Globus pallidus (tissue), 1 donor: ENCODE data around the gene SCD5.

Experiments used
- DNase-seq: peaks from one replicate; pipeline ENCODE4 v3.0.0-alpha.2; 2015; ENCODE audit warnings: low spot score

The SCD5 gene

DNA sequence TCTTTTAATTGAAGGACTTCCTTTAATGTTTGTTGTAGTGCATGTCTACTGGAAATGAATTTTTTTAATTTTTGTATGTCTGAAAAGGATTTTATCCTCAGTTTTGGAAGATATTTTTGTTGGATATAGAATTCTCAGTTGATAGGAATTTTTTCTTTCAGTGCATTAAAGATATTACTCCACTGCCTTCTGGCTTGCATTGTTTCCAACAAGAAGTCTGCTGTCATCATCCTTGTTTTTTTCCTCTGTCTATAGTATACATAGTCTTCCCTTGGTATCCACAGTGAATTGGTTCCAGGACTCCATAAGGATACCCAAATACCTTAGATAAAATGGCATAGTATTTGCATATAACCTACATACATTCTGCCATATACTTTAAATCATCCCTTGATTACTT, 33.5 kb downstream of the SCD5 start:
- DNase-seq: no peak

DNA sequence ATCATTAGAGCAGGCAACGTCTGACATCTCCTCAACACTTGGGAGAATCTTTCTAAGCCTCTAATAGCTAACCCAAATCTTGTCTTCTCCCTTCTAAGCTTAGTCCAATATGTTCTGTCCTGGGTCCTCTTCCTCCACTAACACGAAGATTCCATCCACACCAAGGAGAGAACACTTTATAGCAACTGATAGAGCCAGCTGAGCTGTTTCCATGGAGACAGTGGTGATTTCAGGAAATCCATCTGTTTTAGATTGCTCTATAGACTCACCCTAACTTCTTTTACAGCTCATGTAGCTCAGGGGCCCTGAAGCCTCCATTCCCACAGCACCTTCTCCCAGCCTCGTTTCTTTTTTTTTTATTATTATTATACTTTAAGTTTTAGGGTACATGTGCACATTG, 37.4 kb downstream of the SCD5 start:
- no peak for DNase-seq

DNA sequence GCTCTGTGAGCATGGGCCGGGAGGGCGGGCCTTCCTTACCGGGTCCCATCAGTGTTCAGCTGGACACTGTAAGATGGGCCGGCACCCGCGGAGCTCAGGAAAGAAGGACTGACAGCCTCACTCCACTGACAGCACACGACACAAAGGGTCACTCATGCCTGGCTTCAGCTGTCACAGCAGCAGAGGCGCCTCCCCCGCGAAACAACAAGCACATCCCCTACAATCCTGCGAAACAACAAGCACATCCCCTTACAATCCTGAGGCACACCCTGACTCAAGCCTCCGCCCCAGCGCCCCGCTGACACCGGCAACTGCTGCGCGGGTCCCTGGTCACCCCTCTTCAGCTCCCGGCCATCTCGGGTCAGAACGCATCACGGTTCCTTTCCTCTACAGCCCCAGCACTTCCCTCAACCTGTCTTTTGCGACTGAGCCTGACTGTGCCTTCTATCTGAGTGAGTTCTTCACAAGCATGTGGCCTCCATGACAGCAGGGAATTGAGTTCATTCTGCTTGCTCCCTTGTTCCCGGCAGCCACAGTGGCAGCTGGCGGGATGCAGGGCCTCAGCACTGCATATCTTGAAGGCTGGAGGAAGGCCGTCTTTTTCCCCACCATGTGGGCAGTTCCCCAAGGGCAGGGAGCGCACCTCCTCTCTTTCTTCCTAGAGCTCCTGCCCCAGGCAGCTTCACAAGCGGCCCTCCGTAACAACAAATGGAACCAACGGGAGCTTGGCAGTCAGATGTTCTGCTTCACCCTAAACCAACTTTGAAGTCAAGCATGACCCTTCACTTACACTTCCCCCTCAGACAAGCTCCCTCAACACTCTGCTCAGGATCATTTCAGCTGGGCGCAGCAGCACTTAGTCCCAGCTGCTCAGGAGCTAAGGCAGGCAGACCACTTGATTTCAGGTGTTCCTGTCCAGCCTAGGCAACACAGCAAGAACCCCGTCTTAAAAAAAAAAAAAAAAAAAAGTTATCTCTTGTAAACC, 39.6 kb downstream of the SCD5 start:
- DNase-seq: peak; percentile 79

- no peak for DNase-seq
Measured at GRCh38 chr4:82756061-82756460, 42.5 kb downstream of the SCD5 start.

GRCh38 chr4:82755650-82756049, 42.9 kb downstream of the SCD5 start:
- DNase-seq: no peak

DNA sequence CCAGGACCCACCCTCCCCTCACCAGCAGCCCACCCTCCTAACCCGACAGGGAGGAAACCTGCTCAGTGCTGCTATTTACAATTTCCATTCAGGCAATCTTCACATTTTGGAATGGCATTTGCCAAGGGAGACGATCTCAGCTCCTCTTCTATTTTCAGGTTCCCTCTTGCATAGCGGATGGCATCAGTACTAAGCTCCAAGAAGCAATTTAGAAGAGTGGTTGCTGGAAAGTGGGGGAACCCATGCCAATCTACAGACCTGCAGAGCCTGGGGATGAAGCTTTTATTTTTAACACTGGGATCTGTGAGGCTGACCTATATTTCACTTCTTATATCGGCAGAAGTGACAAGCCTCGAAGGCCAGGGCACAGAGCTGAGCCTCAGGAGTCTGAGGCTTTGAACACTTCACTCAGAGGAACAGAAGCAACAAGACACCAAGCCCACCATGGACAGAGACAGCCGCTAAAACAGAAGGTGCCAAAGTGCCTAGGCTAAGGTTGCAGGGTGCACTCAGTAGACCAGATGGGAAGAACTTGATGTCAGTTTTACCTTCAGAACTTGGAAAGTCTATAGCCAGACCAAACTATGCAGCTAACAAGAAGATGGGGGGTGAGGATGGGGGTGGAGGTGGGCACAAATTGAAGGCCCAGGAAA, 44.0 kb downstream of the SCD5 start:
- no peak for DNase-seq

DNA sequence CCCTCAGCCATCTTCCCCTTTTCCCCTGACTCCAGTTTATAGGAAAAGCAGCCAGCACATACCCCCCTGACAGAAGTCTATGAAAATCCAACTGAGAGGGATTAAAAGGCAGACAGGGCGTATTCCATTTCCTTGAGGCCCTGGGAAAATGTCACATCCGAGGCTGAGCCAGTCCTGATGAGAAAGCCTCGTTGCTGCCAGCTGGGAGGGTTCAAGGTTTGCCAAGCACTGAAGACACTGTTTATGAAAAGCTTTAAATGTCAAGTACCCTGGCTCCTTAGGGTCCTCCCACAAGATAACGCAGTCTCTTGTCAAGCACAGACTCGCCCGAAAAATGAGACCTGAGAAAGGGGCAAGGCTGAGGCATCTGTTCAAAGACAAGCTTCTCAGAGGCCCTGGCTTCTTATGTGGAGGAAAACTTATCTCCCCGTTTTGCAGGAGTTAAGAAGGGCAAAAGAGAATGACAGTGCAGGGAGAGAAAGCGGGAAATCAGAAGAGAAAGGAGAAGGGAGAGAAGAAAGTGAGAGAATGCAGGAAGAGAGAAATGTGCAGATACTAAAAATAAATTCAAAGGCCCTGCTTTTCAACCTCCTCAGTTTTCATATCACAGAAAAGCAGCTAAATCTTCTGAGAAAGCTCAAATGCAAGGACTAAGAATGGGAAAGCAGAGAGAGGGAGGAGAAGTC, 44.7 kb downstream of the SCD5 start:
- DNase-seq: no peak

GRCh38 chr4:82753238-82753637, 45.4 kb downstream of the SCD5 start:
- DNase-seq: no peak

- DNase-seq: no peak
Measured at GRCh38 chr4:82748810-82749470, 49.7 kb downstream of the SCD5 start.

DNA sequence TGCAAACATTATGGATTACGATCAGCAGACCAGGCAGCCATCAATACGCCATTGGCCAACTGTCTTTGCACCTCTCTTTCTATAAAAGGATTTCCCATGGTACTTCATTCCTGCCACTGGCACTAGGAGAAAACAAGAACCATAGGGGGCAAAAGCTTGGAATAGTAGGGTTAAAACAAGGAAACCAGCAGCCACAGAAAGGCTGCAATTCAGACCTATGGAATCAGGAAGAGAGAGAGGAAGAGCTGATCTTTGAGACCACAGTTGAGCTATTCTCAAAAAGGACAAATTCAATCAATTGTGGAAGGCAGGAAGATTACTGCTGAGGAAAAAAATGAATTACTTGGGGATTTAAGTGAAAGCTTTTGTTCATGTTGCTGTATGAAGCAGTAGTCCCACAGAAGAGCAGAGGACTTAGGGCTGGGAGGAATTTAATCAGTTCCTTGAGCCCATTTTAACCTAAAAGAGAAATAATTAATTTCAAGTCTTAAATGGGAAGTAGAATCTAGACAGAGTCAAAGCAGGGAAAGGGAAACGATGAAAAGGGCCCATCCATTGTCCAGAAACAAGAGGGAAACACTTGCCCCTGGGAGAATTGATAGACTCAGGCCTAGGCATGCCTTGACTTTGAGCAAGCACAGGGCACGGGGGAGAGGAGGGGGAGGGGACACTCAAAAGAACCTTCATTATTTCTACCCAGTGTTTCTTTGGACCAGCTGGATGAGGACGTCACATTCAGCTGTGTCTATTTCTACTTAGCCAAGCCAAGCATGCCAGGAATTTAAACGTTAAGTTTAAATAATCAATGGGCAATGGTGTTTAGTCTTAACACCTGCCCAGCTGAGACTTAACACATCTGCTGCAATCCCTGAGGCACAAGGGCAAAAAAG, 50.7 kb downstream of the SCD5 start:
- peak; percentile 79 for DNase-seq

GRCh38 chr4:82746705-82747574, 51.7 kb downstream of the SCD5 start:
- DNase-seq: no peak

- no peak for DNase-seq
Measured at GRCh38 chr4:82745173-82745842, 53.3 kb downstream of the SCD5 start.

GRCh38 chr4:82744284-82744968, 54.2 kb downstream of the SCD5 start:
- no peak for DNase-seq

DNA sequence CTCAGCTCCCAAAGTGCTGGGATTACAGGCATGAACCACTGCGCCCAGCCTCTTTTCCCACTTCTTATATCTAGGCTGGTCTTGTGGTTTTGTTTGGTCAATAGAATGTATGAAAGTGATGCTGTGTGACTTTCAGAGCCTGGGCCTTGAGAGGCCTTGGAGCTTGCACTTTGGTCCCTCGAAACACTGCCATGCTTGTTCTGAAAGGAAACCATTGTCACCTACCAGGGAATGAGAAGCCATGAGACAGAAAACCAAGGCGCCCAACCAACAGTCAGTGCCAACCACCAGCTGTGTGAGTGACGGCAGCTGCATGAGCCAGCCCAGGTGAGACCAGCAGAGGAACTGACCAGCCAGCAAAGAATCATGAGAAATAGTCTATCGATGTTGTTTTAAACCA, 57.4 kb downstream of the SCD5 start:
- no peak for DNase-seq

- peak; percentile 67 for DNase-seq
Measured at GRCh38 chr4:82739287-82740190, 59.1 kb downstream of the SCD5 start.

DNA sequence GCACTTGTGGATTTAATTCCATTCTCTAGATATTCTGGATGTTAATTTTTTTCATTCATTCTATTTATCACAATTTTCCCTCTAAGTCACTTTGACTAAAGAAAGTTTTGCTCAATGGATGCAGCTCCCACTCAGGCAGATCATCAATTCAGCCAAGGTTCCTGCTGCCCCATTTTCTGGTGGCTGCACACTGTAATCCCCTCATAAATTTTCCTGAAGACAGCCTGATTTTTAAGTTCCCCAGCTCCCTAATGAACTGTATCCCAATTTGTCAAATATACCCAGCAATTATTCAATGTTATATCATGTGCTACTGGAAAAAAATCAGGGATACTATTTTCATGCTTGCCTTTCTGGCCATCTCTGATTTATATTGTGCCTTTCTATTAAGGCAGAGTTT, 61.2 kb downstream of the SCD5 start:
- DNase-seq: no peak

GRCh38 chr4:82733636-82734035, 65.0 kb downstream of the SCD5 start:
- no peak for DNase-seq

- no peak for DNase-seq
Measured at GRCh38 chr4:82728301-82728700, 70.3 kb downstream of the SCD5 start.
